ENCODE measurements around the gene PLCXD3.
"Not testable (repeated sequence)": the region's sequence is repeated elsewhere in the genome, so short reads cannot be mapped to it uniquely, and the experiment has no call there.

The PLCXD3 gene, protein sequence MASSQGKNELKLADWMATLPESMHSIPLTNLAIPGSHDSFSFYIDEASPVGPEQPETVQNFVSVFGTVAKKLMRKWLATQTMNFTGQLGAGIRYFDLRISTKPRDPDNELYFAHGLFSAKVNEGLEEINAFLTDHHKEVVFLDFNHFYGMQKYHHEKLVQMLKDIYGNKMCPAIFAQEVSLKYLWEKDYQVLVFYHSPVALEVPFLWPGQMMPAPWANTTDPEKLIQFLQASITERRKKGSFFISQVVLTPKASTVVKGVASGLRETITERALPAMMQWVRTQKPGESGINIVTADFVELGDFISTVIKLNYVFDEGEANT

DNA sequence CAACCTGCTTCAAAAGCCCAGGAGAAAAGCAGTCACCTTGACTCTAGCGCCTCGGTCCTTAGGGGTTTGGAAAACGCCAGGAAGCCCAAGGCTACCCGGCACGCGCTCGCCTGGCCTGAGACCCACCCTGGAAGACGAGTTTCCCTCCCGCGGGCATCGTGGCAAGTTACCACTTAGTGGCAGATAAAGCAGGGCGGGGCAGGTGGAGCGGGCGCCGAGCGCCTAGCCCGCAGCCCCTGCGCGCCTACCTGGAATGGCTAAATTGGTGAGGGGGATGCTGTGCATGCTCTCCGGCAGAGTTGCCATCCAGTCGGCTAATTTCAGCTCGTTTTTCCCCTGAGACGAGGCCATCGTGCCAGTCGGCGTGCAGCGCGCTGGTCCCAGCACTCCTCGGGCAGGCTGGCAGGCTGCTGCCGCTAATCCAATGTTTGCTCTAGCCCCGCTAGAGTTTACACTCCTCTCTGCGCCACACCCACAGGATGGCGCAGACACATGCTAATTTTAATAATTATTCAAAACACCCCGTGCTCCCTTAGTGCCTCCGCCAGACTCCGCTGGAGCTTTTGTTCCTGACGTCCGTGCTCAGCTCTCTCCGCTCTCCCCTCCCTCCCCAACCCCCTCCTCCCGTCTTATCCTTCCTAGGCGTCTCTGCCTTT lies at the start of gene PLCXD3:
TSS of gene PLCXD3 (minus strand) at position 426 of the 656 bp plus-strand sequence. CDS start at position 351, 75 bp downstream.
- no peak for FAIRE-seq

DNA sequence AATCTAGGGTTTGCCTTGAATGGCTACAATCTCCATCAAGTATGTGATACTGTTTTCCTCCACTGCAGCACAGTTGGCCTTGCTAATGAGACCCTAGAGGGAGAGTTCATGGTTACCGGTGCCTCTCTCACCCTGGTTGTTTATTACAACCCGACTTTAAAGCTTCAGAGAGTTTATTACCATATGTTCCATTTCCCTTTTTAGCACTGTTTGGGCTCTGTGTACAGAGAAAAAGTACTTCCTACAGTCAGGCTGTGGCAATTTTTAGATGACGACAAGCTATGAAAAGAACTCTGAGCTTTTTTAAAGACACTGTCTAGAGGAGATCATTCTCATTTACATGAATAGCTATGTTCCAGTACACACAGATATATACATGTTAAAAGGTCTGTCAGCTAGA lies 48.8 kb upstream of the PLCXD3 start:
- no peak for FAIRE-seq

DNA sequence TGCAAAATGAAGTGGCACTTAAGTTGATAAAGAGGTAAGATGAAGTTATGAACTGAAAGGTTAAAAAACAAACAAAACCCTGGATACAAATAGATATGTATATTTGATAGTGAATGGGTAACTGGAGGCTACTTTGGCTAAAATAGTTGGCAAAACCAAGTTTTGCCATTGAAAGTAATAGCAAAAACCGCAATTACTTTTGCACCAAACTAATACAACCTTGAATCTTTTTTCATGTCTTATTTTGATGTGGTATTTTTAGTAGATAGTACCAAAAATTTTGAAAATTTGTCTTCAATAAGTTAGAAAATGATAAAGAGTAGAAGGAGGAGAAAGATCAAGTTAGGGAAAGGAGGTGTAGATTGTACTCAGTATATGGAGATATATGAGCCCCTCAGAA lies 47.9 kb upstream of the PLCXD3 start:
- FAIRE-seq: no peak

DNA sequence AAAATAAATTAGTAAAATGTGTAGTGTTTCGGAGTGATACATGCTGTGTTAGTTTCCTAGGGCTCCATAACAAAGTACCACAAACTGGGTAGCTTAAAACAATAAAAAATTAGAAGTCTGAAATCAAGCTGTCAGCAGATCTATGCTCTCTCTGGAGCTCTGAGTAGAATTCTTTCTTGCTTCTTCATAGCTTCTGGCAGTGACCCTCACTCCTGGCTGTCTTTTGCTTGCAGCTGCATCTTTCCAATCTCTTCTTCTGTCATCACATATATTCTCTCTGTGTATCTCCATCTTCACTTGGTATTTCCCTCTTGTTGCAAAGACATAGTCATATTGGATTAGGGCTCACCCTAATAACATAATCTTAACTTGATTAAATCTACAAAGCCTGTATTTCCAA lies 37.6 kb upstream of the PLCXD3 start:
- FAIRE-seq: no peak

DNA sequence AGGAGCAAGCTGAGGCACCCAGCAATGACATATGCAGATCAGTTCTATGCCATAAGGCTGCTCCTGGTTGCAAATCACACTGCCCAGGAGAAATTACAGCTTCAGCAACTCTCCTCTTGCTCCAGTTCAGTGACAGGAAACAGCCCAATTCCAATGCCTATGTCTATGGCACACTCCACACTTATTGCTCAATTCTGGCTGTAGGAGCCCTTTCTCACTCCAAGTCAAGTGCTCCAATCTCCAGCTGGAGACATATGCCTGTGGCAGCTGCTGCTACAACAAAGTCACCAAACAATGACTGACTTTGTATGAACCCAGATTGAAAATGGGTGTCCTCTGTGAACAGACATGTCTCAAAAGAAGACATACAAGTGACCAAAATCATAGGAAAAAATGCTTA lies 31.8 kb upstream of the PLCXD3 start:
- FAIRE-seq: no peak

DNA sequence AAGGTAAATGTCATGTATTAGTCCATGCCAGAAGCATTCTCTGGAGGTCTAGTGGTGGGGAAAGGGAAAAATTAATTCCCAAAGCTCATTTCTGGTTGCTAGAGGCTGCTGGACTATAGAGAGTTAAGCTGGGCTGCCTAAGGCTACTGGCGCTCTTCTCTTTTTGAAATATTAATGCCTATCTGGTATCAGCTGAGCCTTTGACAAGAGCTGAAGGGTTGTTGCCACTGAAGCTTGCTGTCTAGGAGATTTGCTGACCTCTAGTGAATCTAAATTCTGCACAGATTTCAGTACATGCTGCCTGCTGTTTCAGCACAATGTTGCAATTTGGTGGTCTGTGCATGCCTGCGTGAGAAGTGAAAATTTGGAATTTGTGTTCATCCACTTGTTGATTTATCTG lies 29.1 kb upstream of the PLCXD3 start:
- FAIRE-seq: no peak

DNA sequence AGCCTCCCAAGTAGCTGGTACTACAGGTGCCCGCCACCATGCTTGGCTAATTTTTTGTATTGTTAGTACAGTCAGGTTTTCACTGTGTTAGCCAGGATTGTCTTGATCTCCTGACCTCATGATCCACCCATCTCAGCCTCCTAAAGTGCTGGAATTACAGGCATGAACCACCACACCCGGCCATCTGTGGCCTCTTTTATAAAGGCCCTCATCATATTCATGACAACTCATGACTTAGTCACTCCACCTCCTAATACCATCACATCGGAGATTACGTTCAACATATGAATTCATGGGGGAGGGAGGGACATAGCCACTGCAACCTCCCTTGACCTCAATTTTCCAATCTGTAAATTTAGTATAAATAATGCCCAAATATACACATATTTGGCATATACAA lies 27.2 kb upstream of the PLCXD3 start:
- FAIRE-seq: no peak

DNA sequence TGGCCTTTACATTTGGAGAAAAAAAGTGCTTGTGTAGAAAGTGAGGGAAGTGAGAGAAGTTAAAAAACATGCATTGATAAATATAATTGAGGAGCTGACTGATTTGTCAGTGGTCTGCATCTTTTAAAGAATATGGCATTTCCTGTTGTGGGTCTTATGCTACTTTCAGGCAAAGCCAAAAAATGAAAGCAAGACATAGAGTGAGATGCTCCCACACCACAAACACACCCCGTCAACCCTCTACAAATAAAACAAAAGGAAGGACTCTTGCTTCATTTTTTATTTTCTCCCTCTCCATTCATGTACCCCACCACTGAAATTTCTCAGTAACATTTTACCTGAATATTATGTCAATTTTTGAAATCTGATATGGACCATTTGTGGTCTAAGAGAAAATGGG lies 22.1 kb upstream of the PLCXD3 start:
- no peak for FAIRE-seq

DNA sequence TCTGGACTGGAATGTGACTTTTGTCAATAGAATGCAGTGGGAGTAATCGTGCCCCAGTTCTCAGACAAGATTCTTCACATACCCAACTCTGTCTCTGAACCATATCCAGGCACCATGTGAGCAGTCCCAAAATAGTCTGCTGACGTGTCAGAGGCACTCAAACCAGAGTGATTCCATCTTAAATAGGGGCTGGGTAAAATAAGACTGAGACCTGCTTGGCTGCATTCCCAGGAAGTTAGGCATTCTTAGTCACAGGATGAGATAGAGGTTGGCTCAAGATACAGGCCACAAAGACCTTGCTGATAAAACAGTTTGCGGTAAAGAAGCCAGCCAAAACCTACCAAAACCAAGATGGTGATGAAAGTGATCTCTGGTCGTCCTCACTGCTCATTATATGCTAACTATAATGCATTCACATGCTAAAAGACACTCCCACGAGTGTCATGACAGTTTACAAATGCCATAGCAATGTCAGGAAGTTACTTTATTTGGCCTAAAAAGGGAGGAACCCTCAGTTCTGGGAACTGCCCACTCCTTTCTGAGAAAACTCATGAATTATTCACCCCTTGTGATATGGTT lies 16.9 kb upstream of the PLCXD3 start:
- no peak for FAIRE-seq

DNA sequence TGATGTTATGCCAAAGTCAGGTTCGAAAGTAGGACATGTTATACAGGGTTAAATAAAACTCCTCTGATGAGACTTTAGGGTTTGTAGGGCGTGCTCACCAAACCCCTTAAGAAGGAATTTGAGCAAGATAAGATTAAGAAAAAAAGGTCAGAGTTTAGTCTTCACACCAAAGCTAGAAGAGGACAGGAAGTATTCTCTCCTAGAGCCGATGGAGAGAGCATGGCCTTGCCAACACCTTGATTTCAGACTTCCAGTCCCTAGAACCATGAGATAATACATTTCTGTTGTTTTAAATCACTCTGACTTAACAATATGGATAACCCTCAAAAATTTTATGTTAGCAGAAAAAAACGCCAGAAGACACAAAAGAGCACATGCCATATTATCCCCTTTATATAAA lies 16.3 kb upstream of the PLCXD3 start:
- FAIRE-seq: no peak

DNA sequence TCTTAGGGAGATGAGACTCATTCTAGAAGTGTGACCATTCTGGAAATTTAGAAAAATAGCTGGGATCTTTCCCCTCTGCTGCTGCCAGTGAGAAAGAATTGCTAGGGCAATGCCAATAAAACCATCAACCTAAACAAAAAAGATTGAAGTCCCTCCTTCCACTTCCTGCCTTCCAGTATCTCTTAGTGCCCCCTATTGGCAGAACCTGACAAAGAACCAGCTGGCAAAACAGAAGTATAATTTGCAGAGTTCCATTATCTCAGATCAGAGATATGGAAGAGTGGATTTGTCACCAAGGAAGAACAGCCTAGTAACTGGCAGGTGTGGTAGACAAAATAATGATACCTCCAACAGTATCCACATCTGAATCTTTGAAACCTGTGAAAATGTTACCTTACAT lies 13.8 kb upstream of the PLCXD3 start:
- FAIRE-seq: no peak

DNA sequence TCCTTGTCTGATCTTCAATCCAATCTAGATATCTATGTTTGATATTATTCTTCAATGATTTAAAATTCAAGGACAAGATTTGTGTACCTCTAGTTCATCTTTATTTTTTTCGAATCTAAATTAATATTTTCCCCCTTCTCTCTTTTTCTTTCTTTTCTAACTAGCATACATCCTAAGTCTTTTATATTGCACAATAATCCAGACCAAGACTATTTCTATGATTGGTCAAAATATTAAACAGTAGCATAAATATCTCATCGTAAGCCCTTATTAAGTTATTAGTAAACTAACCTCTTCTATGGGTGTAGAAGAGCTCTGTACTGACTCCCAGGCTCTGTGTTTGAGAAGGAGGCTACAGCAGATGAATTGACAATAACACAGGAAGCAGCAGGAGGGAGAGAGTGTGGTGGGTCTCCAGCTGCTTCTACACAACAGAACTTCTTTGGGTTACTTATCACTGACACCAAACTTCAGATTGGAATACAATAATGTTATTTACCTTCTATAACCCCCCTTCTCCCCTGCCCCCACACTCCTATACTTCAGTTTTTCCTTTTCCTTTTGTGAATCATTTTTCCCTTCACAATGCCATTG lies 11.9 kb upstream of the PLCXD3 start:
- no peak for FAIRE-seq

DNA sequence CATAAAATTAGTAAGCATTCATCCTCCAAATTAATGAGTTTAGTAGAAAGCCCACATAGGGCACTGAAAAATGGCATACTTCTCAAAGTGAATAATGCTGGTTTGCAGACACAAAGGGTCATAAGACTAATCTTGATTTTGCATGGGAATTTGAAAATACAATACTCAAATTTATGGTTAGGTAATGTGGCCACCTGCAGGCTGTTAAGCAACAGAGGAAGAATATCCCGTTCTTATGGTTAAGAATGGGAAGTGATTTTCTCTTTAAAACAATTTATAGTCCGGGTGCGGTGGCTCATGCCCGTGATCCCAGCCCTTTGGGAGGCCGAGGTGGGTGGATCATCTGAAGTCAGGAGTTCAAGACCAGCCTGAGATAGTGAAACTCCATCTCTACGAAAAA lies 9.4 kb upstream of the PLCXD3 start:
- FAIRE-seq: no peak

DNA sequence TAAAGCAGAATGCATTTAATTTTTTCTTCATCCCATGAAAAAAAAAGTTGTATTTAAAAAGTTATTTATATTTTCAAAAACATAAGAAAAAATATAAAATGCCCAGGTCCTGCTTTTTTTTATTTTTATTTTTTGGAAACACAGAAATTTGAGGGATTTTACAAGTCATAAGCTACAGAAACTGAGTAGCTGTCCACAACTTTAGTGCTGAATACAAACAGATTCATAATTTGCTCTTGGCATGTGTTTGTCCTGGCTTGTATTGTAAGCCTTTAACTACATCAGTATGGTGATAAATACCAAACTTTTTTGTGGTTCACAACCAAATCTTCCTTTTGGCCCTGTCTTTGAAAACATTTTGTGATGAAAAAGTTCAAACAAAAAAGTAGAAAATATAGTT lies 7.5 kb upstream of the PLCXD3 start:
- FAIRE-seq: peak; percentile 19

DNA sequence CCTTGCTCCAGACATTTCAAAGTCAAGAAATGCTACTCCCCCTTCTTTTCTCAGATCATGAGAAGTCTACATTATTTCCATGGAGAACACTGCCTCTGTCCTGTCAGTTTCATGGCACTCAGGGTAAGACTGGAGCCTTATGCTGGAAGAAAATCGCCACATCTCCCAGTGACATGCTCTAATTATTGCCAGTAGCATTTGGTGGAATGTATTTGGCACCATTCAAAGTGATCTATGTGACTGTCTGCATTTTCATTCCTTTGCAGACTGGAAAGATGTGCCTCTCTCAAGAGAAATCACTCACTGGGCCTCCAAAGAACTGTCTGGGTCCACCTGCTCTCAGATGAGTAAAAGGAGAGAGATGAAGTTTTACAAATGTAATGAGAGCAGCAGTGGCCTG lies 840 bp upstream of the PLCXD3 start:
- no peak for FAIRE-seq

DNA sequence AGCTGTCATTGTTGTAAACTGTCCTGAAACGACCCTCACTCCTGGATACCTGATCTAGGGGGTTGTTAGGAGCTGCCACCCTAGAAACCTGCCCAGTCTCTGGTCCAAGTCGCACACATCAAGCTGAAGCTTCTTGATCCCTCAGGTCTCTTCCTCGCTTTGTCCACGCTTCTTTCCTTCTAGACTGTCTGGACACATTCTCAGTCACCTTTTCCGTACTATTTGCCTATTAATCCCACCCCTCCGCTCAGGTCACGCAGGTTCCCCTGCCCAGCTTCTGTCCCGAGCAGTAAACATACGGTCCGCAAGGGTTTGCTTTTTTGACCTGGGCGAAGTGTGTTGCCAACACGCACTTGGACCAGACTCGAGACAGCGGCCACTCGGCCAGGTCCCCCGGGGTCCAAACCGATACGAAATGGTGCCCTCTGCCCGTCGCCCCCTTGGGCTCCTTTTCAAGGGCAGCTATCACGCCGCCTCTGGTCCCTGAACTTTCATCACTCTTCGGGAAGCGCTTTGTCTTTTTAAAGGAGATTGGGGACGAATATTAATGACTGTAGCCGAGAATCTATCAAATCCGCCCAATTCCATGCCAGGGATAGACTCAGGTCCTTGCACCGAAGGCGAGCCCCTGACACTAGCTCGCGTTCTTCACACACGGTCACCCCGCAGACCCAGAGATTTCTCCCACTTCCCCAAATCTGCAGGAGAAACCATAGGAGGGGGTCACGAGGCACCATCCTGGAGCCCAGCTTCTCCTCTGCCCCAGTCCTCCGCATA lies 814 bp downstream of the PLCXD3 start:
- FAIRE-seq: no peak

DNA sequence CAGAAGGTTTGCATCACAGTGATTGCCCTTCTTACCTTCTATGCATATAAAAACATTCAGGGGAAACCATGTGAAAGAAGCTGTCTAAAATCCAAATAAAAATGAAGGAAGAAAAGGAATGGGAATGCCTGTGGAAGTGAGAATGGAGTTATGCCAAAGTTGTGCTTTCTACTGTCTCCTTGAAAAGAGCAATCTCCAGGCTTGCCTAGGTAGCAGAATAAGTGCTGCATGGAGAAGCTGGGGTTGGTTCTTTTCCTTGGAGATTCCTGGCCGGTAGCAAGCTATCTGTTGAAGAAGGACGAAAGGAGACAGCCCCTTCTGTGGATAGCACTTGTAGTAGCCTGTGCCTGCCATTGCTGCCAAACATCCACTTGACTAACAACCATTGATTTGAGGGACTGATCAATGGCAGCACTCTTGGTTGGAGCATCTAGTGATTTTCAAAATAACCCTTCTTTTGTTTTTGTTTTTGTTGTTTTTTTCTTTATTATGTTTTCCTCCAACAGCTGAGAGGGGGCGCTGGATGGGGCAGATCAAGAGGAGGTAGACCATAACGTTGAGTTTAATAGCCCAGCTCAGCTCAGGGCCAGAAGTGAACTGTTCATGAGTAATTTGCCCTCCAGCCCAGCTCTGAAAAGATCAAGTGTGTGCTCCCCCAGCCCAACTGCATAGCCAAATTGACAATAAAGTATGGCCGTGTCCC lies 1.6 kb downstream of the PLCXD3 start:
- no peak for FAIRE-seq

DNA sequence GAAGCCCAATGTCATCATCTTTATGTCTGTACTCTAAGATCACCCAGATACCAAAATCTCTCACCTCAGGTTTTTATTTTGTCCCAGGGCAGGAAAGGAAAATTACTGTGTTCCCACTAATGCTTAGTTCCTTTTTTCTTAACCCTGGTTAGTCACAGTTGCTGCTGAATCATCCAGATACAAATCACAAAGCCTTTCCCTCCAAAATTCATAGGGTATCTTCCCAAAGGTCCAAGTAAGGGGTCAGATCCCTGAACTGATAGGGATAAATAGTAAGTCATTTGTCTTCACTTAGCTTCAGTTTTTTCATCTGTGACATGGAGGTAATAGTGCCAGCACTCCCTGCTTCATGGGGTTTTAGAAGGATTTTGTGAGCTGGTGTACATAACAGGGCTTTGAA lies 2.2 kb downstream of the PLCXD3 start:
- FAIRE-seq: no peak

DNA sequence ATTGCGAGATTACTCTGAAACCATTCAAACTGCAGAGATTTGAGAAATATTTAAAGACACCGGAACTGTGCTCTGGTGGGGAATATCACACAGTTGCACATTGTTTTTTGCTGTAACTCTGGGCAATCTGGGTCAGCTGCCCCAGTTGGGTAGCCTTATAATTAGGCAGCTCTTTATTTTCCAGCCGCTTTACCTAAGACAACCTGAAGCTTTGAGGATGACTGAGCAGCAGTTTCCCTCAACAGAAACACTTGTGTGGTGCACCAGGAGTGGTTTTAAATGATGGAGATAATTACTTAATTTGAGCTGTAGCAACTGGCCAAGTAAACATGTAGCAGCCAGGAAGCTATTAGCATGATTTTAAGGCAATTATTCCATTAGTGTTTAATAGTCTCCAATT lies 2.9 kb downstream of the PLCXD3 start:
- no peak for FAIRE-seq

DNA sequence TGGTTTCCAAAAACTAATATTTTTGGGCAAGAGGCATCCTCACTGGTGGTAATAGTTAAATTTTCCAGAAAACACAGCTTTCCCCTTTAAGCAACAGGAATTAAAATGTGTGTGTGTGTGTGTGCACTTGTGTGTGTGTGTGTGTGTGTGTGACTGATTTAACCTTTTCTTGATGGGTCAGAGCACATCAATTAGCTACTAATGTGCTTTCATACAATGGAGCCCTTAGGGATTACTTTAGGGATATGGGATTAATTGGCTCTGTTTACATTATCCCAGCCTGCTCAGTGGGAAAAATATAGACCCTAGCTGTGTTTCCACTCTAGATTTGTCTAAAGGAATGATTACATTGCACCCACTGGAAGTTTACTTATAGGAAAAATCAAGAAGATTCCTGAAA lies 6.5 kb downstream of the PLCXD3 start:
- no peak for FAIRE-seq

DNA sequence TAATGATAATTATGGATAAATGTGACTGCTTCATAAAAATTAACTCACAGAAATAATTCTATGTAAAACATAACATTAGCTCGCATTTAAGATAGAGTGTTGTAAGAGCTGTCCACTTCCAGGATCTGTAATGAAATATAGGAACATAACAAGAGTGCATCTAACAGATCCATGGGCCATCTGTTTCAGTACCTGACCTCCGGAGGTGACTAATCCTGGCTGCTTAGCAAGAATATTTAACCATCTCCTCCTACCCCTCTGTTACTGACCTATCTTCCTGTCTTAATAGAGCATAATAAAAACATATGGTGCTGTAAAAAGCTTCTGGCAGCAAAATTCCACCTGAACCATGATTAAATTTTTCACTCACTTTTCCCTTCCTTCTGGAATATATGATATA lies 7.1 kb downstream of the PLCXD3 start:
- FAIRE-seq: no peak

DNA sequence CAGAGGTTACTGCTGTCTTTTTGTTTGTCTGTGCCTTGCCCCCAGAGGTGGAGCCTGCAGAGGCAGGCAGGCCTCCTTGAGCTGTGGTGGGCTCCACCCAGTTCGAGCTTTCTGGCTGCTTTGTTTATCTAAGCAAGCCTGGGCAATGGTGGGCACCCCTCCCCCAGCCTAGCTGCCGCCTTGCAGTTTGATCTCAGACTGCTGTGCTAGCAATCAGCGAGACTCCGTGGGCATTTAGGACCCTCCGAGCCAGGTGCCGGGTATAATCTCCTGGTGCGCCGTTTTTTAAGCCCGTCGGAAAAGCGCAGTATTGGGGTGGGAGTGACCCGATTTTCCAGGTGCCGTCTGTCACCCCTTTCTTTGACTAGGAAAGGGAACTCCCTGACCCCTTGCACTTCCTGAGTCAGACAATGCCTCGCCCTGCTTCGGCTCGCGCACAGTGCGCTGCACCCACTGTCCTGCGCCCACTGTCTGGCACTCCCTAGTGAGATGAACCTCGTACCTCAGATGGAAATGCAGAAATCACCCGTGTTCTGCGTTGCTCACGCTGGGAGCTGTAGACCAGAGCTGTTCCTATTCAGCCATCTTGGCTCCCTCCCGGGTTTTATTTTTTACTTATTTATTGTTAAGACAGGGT lies 16.8 kb downstream of the PLCXD3 start:
- not testable (repeated sequence) for FAIRE-seq

All from A204.1 (cell line).